ENCODE data around the gene ELOVL7.

The ELOVL7 gene

DNA sequence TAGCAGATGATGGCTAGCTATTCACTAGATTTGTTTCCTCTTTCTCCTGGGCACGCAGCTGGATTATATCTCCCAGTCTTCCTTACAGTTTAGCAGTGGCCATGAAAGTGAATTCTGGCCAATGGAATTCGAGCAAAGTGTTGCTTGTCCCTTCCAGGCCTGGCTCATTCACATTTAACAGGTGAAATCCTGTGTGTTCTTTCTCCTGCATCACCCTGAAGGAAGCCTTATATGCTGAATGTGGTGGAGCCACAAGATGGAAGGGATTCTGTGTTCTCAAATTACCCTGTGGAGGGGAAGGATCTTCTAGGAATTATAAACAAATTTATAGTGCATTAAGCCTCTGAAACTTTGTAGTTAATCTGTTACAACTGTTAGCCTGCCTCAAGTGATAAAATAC is 8.2 kb upstream of the ELOVL7 start:
- TF ChIP-seq, protein P1, sequence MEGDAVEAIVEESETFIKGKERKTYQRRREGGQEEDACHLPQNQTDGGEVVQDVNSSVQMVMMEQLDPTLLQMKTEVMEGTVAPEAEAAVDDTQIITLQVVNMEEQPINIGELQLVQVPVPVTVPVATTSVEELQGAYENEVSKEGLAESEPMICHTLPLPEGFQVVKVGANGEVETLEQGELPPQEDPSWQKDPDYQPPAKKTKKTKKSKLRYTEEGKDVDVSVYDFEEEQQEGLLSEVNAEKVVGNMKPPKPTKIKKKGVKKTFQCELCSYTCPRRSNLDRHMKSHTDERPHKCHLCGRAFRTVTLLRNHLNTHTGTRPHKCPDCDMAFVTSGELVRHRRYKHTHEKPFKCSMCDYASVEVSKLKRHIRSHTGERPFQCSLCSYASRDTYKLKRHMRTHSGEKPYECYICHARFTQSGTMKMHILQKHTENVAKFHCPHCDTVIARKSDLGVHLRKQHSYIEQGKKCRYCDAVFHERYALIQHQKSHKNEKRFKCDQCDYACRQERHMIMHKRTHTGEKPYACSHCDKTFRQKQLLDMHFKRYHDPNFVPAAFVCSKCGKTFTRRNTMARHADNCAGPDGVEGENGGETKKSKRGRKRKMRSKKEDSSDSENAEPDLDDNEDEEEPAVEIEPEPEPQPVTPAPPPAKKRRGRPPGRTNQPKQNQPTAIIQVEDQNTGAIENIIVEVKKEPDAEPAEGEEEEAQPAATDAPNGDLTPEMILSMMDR (IDR thresholded peaks at IDR 0.05; ENCODE audit: insufficient read depth, low read depth, low read length, missing control alignments): no peak
- H3K4me3 ChIP-seq (ENCODE audit: low read depth, low read length): no peak overlapping the region
- no peak for DNase-seq (ENCODE audit: low read depth)

DNA sequence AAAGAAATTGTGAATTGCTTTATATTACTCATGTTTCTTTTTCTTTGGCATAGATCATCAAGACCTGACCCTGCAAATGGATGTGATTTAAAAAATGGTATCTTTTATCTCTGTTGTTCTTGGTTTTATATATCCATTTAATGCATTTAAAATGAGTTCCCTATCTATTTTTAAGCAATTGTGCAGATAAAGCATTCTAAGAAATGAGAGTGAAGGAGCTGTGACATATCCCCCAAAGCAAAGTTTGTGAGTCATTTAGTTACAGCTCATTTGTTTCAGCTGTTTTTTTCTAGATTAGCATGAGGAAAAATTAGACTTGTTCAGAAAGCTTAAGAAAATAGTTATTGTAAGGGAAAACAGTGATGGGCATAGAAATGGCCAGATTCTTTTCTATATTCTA is 7.6 kb upstream of the ELOVL7 start:
- DNase-seq (ENCODE audit: low read depth): no peak
- H3K4me3 ChIP-seq (ENCODE audit: low read depth, low read length): no peak overlapping the region
- TF ChIP-seq, protein P1 (IDR thresholded peaks at IDR 0.05; ENCODE audit: insufficient read depth, low read depth, low read length, missing control alignments): no peak

DNA sequence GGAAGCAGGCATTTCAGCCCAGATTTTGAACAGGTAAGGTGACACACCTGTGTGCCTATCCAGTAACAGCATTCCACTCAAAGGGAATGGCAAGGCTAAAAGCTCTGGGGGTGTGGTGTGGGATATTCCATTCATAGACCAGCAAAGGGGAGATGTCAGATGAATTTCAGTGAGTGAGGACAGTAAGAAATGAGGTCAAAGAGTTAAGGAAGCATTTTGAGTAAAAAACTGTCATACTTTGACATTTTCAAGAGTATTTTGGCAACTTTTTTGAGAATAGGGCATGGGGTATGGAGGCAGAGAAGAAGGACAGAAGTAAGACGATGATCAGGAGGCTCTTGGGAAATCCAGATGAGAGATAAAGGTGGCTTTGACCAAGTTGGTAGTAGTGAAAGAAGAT is 2.2 kb upstream of the ELOVL7 start:
- no peak overlapping the region for H3K4me3 ChIP-seq (ENCODE audit: low read depth, low read length)
- DNase-seq (ENCODE audit: low read depth): no peak
- TF ChIP-seq, protein P1 (IDR thresholded peaks at IDR 0.05; ENCODE audit: insufficient read depth, low read depth, low read length, missing control alignments): no peak

DNA sequence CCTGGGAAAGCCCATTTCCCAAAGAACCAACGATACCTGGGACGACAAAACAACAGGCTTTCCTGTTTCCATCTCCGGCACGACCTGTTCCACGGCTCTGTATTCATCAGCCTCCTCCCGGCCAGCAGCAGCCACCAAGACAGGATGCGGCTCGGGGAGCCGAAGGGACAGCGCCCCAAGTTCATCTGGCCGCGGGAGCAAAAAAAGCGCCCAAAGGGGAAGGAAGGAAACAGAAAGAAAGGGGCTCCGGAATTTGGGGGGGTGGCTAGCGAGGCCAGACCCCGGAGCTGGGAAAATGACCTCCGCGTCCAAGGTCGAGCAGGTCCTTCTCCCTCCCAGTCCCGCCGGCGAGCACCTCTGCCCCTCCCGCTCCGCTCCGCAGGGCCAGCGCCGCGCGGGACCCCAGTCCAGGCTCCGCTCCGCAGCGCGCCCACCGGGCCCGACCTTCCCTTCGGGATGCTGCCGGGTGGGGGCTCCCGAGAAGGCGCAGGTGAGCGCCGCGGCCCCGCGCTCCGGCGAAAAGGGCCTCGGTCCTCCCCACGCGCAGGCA is 608 bp downstream of the ELOVL7 start:
- TF ChIP-seq, protein P1 (IDR thresholded peaks at IDR 0.05; ENCODE audit: insufficient read depth, low read depth, low read length, missing control alignments): no peak
- peak overlapping the region; percentile 85 for H3K4me3 ChIP-seq (ENCODE audit: low read depth, low read length)
- DNase-seq (ENCODE audit: low read depth): peak; percentile 21

DNA sequence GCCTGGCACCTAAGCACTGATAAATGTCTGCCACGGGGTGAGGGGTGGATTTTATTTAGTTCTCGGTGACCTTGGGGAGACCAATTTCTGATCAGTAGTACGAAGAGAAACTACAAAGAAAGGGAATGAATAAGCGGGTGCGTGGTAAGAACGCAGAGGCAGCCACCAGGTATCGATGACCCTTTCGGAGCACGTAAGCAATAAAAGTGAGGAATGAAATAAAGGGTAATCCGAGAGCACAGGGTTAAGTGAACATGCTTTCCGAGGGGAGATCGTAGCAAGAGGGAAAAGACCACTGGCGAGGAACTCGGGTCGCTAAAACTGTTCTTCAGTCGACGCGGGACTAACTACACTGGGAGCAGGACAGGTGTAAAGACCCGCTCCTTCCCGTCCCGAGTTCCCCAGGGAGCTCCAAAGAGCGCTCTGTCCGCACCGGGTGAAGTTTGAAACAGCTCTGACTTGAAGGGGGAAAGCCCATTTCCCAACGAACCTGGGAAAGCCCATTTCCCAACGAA is 1.1 kb downstream of the ELOVL7 start:
- peak overlapping the region; percentile 85 for H3K4me3 ChIP-seq (ENCODE audit: low read depth, low read length)
- TF ChIP-seq, protein P1 (IDR thresholded peaks at IDR 0.05; ENCODE audit: insufficient read depth, low read depth, low read length, missing control alignments): no peak
- no peak for DNase-seq (ENCODE audit: low read depth)

DNA sequence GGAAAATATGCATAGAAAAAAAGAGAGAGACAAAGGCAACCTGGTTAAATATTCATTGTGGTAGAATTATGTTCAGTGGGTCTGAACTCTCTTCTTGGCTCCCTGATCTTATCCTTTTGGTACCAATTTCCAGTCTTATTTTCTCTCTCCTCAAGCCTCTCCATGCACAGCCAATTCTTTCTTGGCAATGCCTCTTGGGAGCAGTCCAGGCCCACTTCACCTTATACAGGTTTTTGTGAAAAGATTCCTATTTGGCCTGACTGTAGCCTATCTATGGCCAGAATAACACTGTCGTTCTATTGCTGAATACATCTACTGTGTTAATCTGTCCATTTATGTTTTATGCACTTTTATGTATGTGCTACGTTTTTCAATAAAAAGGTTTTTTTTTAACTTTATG is 2.7 kb downstream of the ELOVL7 start:
- TF ChIP-seq, protein P1 (IDR thresholded peaks at IDR 0.05; ENCODE audit: insufficient read depth, low read depth, low read length, missing control alignments): no peak
- no peak for DNase-seq (ENCODE audit: low read depth)
- H3K4me3 ChIP-seq (ENCODE audit: low read depth, low read length): no peak overlapping the region

DNA sequence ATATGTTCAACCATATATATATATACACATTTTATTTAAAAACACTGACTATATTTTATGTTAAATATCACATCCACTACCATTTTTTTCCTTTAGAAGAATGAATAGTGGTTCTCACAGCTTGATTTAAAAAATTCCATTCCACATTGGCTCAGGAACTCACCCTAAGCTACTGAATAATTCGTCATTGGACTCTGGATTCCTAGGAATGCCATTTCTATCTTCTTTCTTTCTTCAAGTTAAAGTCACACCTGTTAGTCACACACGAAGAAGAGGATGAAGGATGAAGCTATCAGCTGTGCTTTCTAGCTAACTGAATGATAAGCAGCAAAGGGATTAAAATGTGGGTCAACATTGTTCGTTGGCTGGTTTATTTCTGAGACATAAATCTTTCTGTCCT is 7.9 kb downstream of the ELOVL7 start:
- no peak for DNase-seq (ENCODE audit: low read depth)
- H3K4me3 ChIP-seq (ENCODE audit: low read depth, low read length): no peak overlapping the region
- TF ChIP-seq, protein P1 (IDR thresholded peaks at IDR 0.05; ENCODE audit: insufficient read depth, low read depth, low read length, missing control alignments): no peak
